Ishikawa (cell line): Measurements from ENCODE around the gene CEND1.

Source experiments
- CEBPB ChIP-seq: IDR thresholded peaks from 2 replicates; pipeline ENCODE4 v1.6.1; 2012
- CREB1 ChIP-seq: IDR thresholded peaks from 2 replicates; pipeline ENCODE4 v1.6.1; 2012; ENCODE audit warnings: low read depth
- RAD21 ChIP-seq: IDR thresholded peaks from 2 replicates; pipeline ENCODE4 v1.6.1; 2012; ENCODE audit warnings: low read depth
- TF ChIP-seq, protein P1 (sequence below): IDR thresholded peaks from 2 replicates; pipeline ENCODE4 v1.6.1; 2012; ENCODE audit warnings: low read depth, mild to moderate bottlenecking

DNA sequence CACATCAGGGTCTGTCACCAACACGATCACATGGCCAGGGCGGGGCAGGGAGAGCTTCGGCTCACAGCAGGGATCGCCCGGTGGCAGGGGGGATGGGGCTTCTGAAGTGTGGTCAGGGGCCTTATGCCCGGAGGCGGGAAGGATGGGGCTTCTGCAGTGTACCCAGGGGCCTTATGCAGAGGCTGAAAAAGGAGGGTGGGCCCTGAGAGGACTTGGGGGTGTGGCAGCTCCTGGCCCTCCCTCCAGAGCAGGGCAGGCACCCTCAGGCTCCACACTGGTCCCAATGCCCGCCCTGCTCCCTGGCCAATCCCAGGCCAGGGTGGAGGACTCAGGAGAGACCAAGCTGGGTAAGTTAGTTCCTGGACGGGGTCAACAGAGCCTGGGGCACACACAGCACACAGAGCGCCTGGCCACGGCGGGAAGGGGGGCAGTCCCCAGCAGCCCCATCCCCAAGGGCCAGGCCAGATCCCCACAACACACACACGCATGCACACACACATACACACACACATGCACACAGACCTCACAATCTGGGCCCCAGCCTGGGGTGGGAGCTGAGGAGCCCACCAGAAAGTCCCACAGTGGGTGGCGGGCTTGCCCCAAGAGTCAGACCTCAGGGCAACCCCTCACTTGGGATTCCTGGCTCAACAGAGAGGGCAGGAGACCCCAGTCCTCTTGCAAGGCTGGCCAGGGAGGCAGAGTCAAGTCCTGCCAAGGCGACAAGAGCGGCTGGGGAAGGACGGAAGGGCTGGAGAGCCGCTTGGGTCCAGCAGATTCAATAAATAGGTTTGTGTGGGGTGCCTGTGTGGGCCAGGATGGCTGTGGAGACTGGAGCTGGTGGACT lies 1.1 kb upstream of the CEND1 start:
- no peak for TF ChIP-seq RAD21
- no peak for TF ChIP-seq CREB1
- TF ChIP-seq, protein P1, sequence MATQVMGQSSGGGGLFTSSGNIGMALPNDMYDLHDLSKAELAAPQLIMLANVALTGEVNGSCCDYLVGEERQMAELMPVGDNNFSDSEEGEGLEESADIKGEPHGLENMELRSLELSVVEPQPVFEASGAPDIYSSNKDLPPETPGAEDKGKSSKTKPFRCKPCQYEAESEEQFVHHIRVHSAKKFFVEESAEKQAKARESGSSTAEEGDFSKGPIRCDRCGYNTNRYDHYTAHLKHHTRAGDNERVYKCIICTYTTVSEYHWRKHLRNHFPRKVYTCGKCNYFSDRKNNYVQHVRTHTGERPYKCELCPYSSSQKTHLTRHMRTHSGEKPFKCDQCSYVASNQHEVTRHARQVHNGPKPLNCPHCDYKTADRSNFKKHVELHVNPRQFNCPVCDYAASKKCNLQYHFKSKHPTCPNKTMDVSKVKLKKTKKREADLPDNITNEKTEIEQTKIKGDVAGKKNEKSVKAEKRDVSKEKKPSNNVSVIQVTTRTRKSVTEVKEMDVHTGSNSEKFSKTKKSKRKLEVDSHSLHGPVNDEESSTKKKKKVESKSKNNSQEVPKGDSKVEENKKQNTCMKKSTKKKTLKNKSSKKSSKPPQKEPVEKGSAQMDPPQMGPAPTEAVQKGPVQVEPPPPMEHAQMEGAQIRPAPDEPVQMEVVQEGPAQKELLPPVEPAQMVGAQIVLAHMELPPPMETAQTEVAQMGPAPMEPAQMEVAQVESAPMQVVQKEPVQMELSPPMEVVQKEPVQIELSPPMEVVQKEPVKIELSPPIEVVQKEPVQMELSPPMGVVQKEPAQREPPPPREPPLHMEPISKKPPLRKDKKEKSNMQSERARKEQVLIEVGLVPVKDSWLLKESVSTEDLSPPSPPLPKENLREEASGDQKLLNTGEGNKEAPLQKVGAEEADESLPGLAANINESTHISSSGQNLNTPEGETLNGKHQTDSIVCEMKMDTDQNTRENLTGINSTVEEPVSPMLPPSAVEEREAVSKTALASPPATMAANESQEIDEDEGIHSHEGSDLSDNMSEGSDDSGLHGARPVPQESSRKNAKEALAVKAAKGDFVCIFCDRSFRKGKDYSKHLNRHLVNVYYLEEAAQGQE: no peak
- TF ChIP-seq CEBPB: no peak
